Keratinocyte (primary cell): ENCODE data around the gene MAPK8. TPM values are rescaled to one million over a fixed set of nuclear protein-coding genes. Genes with fewer than 3 reads are reported as not detected.

Experiments used
- DNase-seq: peaks from one replicate; pipeline ENCODE4 v3.0.0-alpha.2; 2011; ENCODE audit warnings: low read depth, missing footprints, low spot score
- FAIRE-seq: peaks from 2 replicates; lab custom pipeline; 2011; peaks lifted over from hg19 to GRCh38; lab: Jason Lieb, UNC
- H2AFZ ChIP-seq: 2 replicates; pipeline ENCODE4 v1.6.0; 2012; ENCODE audit warnings: low read length, control low read depth, inconsistent platforms; ENCODE audit not compliant: control insufficient read depth
- H3K27ac ChIP-seq: 2 replicates; pipeline ENCODE4 v1.5.1; 2011; ENCODE audit warnings: low read length; ENCODE audit not compliant: control insufficient read depth, insufficient read depth
- H3K27me3 ChIP-seq: 3 replicates; pipeline ENCODE4 v1.6.0; 2011; ENCODE audit warnings: low read length; ENCODE audit not compliant: control insufficient read depth, insufficient read depth; ENCODE audit errors: extremely low read depth
- H3K36me3 ChIP-seq, 2 experiments: 2 replicates in 1 of 2; 3 replicates in 1 of 2; pipeline ENCODE4 v1.5.1; 2011; ENCODE audit warnings: low read length in 2 of 2, mild to moderate bottlenecking in 1 of 2; ENCODE audit not compliant: control insufficient read depth in 2 of 2, insufficient read depth in 2 of 2; ENCODE audit errors: extremely low read depth in 1 of 2
- H3K4me1 ChIP-seq: 3 replicates; pipeline ENCODE4 v1.5.1; 2011; ENCODE audit warnings: low read length; ENCODE audit not compliant: control insufficient read depth, insufficient read depth; ENCODE audit errors: extremely low read depth
- H3K4me2 ChIP-seq: 3 replicates; pipeline ENCODE4 v1.6.0; 2011; ENCODE audit warnings: low read depth, low read length; ENCODE audit not compliant: control insufficient read depth, insufficient read depth; ENCODE audit errors: extremely low read depth
- H3K4me3 ChIP-seq, 3 experiments: fragments of 200-600 bp in 1 of 3; sonication (generic) in 1 of 3; 2 replicates in 2 of 3; 3 replicates in 1 of 3; pipeline ENCODE4 v1.5.1; 2011 to 2016; ENCODE audit warnings: low read length in 3 of 3, mild to moderate bottlenecking in 3 of 3, control low read depth in 2 of 3, inconsistent platforms in 1 of 3, low read depth in 1 of 3, mixed read lengths in 1 of 3, mixed run types in 1 of 3, moderate library complexity in 1 of 3; ENCODE audit not compliant: control insufficient read depth in 2 of 3, insufficient read depth in 2 of 3; ENCODE audit errors: extremely low read depth in 1 of 3
- H3K79me2 ChIP-seq: 2 replicates; pipeline ENCODE4 v1.6.0; 2012; ENCODE audit warnings: low read length; ENCODE audit not compliant: control insufficient read depth, insufficient read depth
- H3K9ac ChIP-seq: 3 replicates; pipeline ENCODE4 v1.6.0; 2011; ENCODE audit warnings: low read length; ENCODE audit not compliant: control insufficient read depth, insufficient read depth; ENCODE audit errors: extremely low read depth
- H3K9me1 ChIP-seq: 3 replicates; pipeline ENCODE4 v1.6.0; 2011; ENCODE audit warnings: low read length; ENCODE audit not compliant: control insufficient read depth, insufficient read depth; ENCODE audit errors: extremely low read depth
- H3K9me3 ChIP-seq: 2 replicates; pipeline ENCODE4 v1.5.1; 2012; ENCODE audit warnings: low read depth, low read length; ENCODE audit not compliant: control insufficient read depth
- H4K20me1 ChIP-seq: 3 replicates; pipeline ENCODE4 v1.6.0; 2011; ENCODE audit warnings: low read length; ENCODE audit not compliant: control insufficient read depth, insufficient read depth; ENCODE audit errors: extremely low read depth
- EZH2 ChIP-seq: IDR thresholded peaks from one replicate; pipeline ENCODE4 v1.6.1; 2012; ENCODE audit warnings: inconsistent platforms, mild to moderate bottlenecking, low read length, moderate library complexity
- dilution Hi-C: fragments of 300-500 bp; cut with MboI; formaldehyde crosslinking; loops from one replicate; pipeline ENCODE4 v1.7.0; 2020; ENCODE audit warnings: low sequenced_read_pairs; ENCODE audit not compliant: extremely low pct_ligation_motif_present
- polyA plus RNA-seq, 5 experiments: library from polyadenylated mRNA; depleted of rRNA in 3 of 5; stranded (reverse) in 3 of 5; stranded (forward) in 1 of 5; unstranded in 1 of 5; fragments of >200 nt; gene quantifications; 1 replicate in 1 of 5; 2 replicates in 3 of 5; 3 replicates in 1 of 5; pipeline versions ENCODE4 v1.2.1 to v1.2.3, GENCODE V29; 2011 to 2012; ENCODE audit warnings: missing spikeins in 2 of 5, low read depth in 1 of 5, low replicate concordance in 1 of 5
- TF ChIP-seq, protein P1 (sequence below), 3 experiments: IDR thresholded peaks in 1 of 3; conservative IDR thresholded peaks in 1 of 3; optimal IDR thresholded peaks in 1 of 3; 2 replicates in 2 of 3; 3 replicates in 1 of 3; pipeline versions ENCODE3 to v1.5.1; 2011; ENCODE audit warnings: low read length in 3 of 3, mild to moderate bottlenecking in 3 of 3, moderate library complexity in 2 of 3, control low read depth in 1 of 3, inconsistent platforms in 1 of 3; ENCODE audit not compliant: insufficient read depth in 2 of 3; ENCODE audit errors: extremely low read depth in 1 of 3

The MAPK8 gene
- polyA plus RNA-seq, 1 donor (not counting 4 experiments of a cell fraction or from before 2014, with no cell fraction given), result 39.8 TPM

DNA sequence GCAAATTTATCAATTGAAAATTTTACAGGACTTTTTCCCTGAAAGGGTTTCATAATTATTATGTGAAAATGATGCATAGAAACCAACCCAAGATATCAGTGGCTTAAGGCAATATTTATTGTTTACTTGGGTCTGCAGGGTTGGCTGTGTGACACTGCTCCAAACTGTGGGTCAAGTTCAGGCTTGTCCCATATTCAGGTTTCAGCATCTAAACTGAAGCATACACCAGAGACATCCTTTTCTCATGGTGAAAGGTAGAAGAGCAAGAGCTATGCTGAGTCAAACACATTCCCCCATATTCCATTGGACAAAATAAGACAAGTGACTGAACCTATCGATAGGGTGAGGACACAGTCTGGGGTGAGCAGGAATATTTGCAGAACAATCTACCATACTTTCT lies 110.9 kb downstream of the MAPK8 start:
- no peaks in the 10 kb centered on the region for H3K36me3 ChIP-seq
- H4K20me1 ChIP-seq, result no peaks in the 10 kb centered on the region
- peaks cover 26% of the 10 kb centered on the region for H3K4me1 ChIP-seq
- FAIRE-seq, result peak; percentile 71
- dilution Hi-C loops, result no loop called here
- no peak overlapping the region for H2AFZ ChIP-seq
- no peaks in the 10 kb centered on the region for H3K9me3 ChIP-seq
- peak overlapping the region; percentile 4 for H3K4me2 ChIP-seq
- H3K79me2 ChIP-seq, result no peaks in the 10 kb centered on the region
- no peak overlapping the region for H3K27ac ChIP-seq
- H3K9me1 ChIP-seq, result no peaks in the 10 kb centered on the region
- no peak for DNase-seq
- TF ChIP-seq EZH2, result no peak
- TF ChIP-seq, protein P1, sequence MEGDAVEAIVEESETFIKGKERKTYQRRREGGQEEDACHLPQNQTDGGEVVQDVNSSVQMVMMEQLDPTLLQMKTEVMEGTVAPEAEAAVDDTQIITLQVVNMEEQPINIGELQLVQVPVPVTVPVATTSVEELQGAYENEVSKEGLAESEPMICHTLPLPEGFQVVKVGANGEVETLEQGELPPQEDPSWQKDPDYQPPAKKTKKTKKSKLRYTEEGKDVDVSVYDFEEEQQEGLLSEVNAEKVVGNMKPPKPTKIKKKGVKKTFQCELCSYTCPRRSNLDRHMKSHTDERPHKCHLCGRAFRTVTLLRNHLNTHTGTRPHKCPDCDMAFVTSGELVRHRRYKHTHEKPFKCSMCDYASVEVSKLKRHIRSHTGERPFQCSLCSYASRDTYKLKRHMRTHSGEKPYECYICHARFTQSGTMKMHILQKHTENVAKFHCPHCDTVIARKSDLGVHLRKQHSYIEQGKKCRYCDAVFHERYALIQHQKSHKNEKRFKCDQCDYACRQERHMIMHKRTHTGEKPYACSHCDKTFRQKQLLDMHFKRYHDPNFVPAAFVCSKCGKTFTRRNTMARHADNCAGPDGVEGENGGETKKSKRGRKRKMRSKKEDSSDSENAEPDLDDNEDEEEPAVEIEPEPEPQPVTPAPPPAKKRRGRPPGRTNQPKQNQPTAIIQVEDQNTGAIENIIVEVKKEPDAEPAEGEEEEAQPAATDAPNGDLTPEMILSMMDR (optimal IDR thresholded peaks at IDR 0.05 in 1 of 3, IDR thresholded peaks at IDR 0.05 in 1 of 3, conservative IDR thresholded peaks at IDR 0.05 in 1 of 3; ENCODE audit: extremely low read depth in 1 of 3, insufficient read depth in 2 of 3, low read length in 3 of 3), result no peak
- H3K9ac ChIP-seq, result no peak overlapping the region
- H3K4me3 ChIP-seq, result no peak overlapping the region
- no peaks in the 10 kb centered on the region for H3K27me3 ChIP-seq

DNA sequence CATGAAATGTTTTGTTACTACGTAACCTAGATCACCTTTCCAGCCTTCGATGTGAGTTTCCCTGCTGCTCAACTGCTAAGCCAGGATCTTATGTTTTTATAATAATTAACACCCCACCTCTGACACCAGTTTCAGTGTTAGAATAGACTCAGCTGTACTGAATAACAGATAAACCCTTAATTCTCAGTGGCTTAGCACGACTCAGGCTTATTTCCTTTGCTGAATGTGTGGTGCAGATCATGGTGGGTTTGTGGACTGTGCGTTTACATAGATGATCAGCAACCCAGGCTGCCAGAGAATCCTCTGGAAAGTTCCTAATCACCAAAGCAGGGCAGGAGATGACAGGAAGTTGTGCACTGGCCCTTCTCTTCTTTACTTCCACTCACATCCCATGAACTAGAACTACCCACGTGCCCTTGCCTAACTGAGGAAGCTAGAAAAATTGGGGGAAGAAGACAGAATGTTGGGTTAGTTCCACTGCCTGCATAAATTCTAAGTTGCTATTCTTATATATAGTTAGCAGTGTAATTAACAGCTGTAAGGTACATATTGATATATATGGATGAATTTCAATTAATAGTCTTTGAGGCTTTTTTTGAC lies 111.8 kb downstream of the MAPK8 start:
- H4K20me1 ChIP-seq, result no peaks in the 10 kb centered on the region
- no peak overlapping the region for H3K4me3 ChIP-seq
- no peaks in the 10 kb centered on the region for H3K36me3 ChIP-seq
- FAIRE-seq (no peak), DNase-seq (no peak)
- dilution Hi-C loops, result no loop called here
- no peak overlapping the region for H2AFZ ChIP-seq
- TF ChIP-seq, protein P1 (optimal IDR thresholded peaks at IDR 0.05 in 1 of 3, IDR thresholded peaks at IDR 0.05 in 1 of 3, conservative IDR thresholded peaks at IDR 0.05 in 1 of 3; ENCODE audit: extremely low read depth in 1 of 3, insufficient read depth in 2 of 3, low read length in 3 of 3), result no peak
- TF ChIP-seq EZH2, result no peak
- no peak overlapping the region for H3K4me2 ChIP-seq
- peaks cover 26% of the 10 kb centered on the region for H3K4me1 ChIP-seq
- H3K9ac ChIP-seq, result no peak overlapping the region
- H3K9me3 ChIP-seq, result no peaks in the 10 kb centered on the region
- H3K9me1 ChIP-seq, result no peaks in the 10 kb centered on the region
- no peaks in the 10 kb centered on the region for H3K27me3 ChIP-seq
- H3K79me2 ChIP-seq, result no peaks in the 10 kb centered on the region
- no peak overlapping the region for H3K27ac ChIP-seq
